GM12864 (cell line): ENCODE results near the gene MPRIP.

Source experiments
- DNase-seq: peaks from one replicate; pipeline ENCODE4 v3.0.0-alpha.2; 2011; ENCODE audit warnings: low read depth
- H3K4me3 ChIP-seq: 2 replicates; pipeline ENCODE4 v1.5.1; 2011; ENCODE audit warnings: mild to moderate bottlenecking, low read depth, low read length, control low read depth
- CTCF ChIP-seq: IDR thresholded peaks from 2 replicates; pipeline ENCODE4 v1.5.1; 2011; ENCODE audit warnings: low read depth, mild to moderate bottlenecking, moderate library complexity, low read length, control low read depth, inconsistent platforms; ENCODE audit errors: missing control alignments

The MPRIP gene

GRCh38 chr17:17048106-17048505 lies 5.8 kb downstream of the MPRIP start:
- H3K4me3 ChIP-seq = no peak overlapping the region
- no peak for TF ChIP-seq CTCF
- no peak for DNase-seq

GRCh38 chr17:17050346-17051345 lies 8.4 kb downstream of the MPRIP start:
- H3K4me3 ChIP-seq = no peak overlapping the region
- DNase-seq = no peak
- TF ChIP-seq CTCF = no peak

- no peak for TF ChIP-seq CTCF
- DNase-seq = no peak
- H3K4me3 ChIP-seq = no peak overlapping the region
Measured at GRCh38 chr17:17051380-17051779, 9.1 kb downstream of the MPRIP start.

GRCh38 chr17:17051791-17052461 lies 9.7 kb downstream of the MPRIP start:
- H3K4me3 ChIP-seq = no peak overlapping the region
- TF ChIP-seq CTCF = no peak
- DNase-seq = no peak

- no peak for TF ChIP-seq CTCF
- DNase-seq = no peak
- H3K4me3 ChIP-seq = no peak overlapping the region
Measured at GRCh38 chr17:17052462-17053221, 10.4 kb downstream of the MPRIP start.

GRCh38 chr17:17053446-17054379 lies 11.5 kb downstream of the MPRIP start:
- DNase-seq = no peak
- TF ChIP-seq CTCF = no peak
- no peak overlapping the region for H3K4me3 ChIP-seq
